ENCODE measurements around the gene GDA.

- TF ChIP-seq CTCF (IDR thresholded peaks at IDR 0.05; ENCODE audit: low read length) (no peak), EZH2phosphoT487 (IDR thresholded peaks at IDR 0.05; ENCODE audit: low read length) (no peak)
These were observed 129.7 kb downstream of the GDA start for GRCh38 chr9:72278959-72279358.
